SW480 (cell line): ENCODE results near the gene SIRT7.
"Not testable (repeated sequence)": the region's sequence is repeated elsewhere in the genome, so short reads cannot be mapped to it uniquely, and the experiment has no call there.

ENCODE experiments used
- DNase-seq: peaks from one replicate; pipeline ENCODE4 v3.0.0-alpha.2; 2016; ENCODE audit warnings: low spot score

The SIRT7 gene

GRCh38 chr17:81954131-81955057, 36.4 kb upstream of the SIRT7 start:
- DNase-seq, result no peak

- DNase-seq, result not testable (repeated sequence)
Measured at GRCh38 chr17:81953443-81953842, 35.5 kb upstream of the SIRT7 start.

GRCh38 chr17:81952792-81953228, 34.8 kb upstream of the SIRT7 start:
- no peak for DNase-seq

GRCh38 chr17:81951785-81952684, 34.1 kb upstream of the SIRT7 start:
- DNase-seq, result no peak

GRCh38 chr17:81950501-81950900, 32.5 kb upstream of the SIRT7 start:
- DNase-seq, result no peak

GRCh38 chr17:81948635-81949378, 30.8 kb upstream of the SIRT7 start:
- DNase-seq, result no peak

GRCh38 chr17:81947189-81947588, 29.2 kb upstream of the SIRT7 start, which contains the start of gene MYADML2:
TSS of gene MYADML2 (minus strand) at chr17:81947233. CDS start at chr17:81941741, 5,492 bp downstream.
- DNase-seq, result no peak

- DNase-seq, result no peak
Measured at GRCh38 chr17:81944858-81945257, 26.9 kb upstream of the SIRT7 start.

GRCh38 chr17:81942167-81942553, 24.2 kb upstream of the SIRT7 start:
- no peak for DNase-seq

GRCh38 chr17:81941484-81942166, 23.6 kb upstream of the SIRT7 start:
- DNase-seq, result no peak

- no peak for DNase-seq
Measured at GRCh38 chr17:81940538-81941483, 22.8 kb upstream of the SIRT7 start.

GRCh38 chr17:81939881-81940385, 22.0 kb upstream of the SIRT7 start:
- DNase-seq, result no peak

GRCh38 chr17:81939218-81939617, 21.2 kb upstream of the SIRT7 start:
- DNase-seq, result no peak

GRCh38 chr17:81935709-81936084, 17.7 kb upstream of the SIRT7 start:
- no peak for DNase-seq

- DNase-seq, result no peak
Measured at GRCh38 chr17:81934850-81935708, 17.1 kb upstream of the SIRT7 start.

GRCh38 chr17:81934098-81934757, 16.3 kb upstream of the SIRT7 start:
- no peak for DNase-seq

- DNase-seq, result no peak
Measured at GRCh38 chr17:81933178-81933699, 15.3 kb upstream of the SIRT7 start.

- no peak for DNase-seq
Measured at GRCh38 chr17:81932333-81932983, 14.5 kb upstream of the SIRT7 start.
